ENCODE measurements around the gene ZNF212.

Gene ZNF212

GRCh38 chr7:149289262-149289661 is 49.8 kb downstream of the ZNF212 start:
- no peak for DNase-seq

- DNase-seq, result no peak
Measured at GRCh38 chr7:149289856-149290255, 50.4 kb downstream of the ZNF212 start.

GRCh38 chr7:149291036-149291780 is 51.8 kb downstream of the ZNF212 start:
- DNase-seq, result no peak

- no peak for DNase-seq
Measured at GRCh38 chr7:149291781-149292461, 52.5 kb downstream of the ZNF212 start.

DNA sequence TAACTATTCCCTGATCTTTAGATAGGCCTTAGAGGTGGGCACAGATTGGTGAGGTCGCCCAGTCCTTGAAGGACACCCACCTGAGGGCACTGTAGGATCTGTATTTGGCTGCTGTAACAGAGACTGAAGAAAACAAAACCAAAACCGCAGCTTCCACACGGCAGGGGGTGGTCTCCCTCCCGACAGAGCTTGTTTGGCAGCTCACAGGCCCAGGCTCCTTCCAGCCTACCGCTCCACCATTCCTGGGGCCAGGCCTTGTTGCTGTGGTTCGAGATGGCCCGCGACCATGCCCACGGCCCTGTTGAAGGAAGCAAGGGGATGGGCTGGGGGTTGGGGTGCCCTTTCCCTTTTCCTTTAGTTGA is 53.0 kb downstream of the ZNF212 start:
- no peak for DNase-seq

DNA sequence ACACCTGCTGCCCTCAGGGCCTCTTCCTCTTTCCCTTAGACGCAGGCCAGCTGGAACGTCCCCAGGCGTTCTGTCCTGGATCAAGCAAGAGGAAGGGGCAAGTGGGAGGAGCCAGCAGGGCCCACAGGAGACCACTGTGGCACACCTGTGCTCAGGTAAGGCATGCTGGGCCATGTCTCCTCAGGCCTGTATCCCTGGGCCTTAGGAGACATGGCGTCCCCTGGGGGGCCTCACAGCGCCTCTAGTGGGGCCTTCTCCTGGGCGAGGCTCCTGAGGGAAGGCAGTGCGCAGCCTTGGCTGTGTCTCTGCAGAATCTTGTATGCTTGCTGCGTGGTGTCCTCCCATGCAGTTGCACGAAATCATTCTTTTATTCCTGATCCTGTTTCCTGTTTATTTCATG is 53.9 kb downstream of the ZNF212 start:
- DNase-seq, result no peak

GRCh38 chr7:149293946-149294633 is 54.6 kb downstream of the ZNF212 start:
- no peak for DNase-seq

DNA sequence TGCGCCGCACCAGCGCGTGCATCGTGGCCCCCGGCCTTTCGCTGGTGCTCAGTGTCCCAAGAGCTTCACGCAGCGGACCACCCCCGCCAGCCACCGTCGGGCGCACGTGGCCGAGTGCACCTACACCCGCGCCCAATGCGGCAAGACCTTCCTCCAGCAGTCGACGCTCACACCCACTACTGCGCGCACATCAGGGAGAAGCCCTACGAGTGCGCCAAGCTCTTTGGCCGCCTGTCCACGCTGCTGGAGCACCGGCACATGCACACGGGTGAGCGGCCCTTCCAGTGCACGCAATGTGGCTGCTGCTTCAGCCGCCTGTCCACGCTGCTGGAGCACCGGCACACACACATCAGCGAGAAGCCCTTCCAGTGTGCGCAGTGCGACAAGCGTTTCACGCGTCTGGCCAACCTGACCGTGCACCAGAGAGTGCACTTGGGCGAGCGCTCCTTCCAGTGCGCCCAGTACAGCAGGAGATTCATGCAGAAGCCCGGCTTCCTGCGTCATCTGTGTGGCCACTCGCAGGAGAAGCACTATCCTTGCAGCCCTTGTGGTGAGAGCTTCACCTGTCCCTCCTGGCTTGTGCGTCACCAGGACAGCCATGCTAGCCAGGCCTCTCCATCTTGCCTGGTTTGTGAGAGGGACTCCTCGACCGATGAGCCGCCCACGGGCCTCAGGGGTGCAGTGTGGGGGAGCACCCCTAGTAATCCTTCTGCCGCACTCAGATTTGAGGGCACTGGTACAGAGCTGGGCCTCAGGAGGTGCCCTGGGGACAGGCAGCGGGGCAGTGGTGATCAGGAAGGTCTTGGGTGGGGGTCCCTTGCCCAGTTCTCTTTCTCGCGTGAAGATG is 55.4 kb downstream of the ZNF212 start:
- no peak for DNase-seq

DNA sequence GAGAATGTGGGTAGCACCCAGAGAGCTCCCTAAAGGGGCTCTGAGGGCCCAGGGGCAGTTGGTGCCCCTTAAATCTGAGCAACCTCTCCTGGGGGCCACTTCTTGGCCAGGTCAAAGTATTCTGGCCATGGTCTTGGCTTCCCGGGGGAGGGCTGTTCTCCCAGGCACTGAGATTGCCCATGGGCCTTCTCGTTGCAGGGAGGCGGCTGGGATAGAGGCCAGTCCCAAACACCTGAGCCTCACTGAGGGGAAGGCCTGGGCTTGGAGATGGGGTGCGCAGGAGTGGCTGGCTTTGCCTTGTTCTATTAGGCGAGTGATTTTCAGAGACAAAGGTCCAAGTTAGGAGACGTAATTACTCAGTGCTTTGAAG is 56.0 kb downstream of the ZNF212 start:
- DNase-seq, result no peak

DNA sequence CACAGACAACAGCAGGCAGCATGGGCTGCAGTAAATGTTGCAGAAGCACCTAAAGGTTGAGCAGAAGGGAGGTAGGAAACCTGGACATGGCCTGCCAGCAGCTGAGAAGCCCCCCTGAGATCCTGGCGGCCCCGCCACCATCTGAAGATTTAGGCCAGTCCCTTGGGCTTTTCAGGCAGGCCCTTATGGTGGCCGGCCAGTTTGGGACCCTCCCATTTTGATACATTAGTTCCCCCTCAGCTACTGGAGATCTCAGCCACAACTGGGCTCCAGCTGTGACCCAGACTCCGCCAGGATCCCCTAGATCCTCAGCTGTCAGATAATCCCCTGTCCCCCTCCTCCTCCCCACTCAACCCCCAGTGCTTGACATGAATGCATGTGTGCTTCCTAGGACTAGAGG is 56.9 kb downstream of the ZNF212 start:
- DNase-seq, result no peak

GRCh38 chr7:149297034-149297755 is 57.7 kb downstream of the ZNF212 start:
- no peak for DNase-seq

GRCh38 chr7:149300620-149301285 is 61.3 kb downstream of the ZNF212 start:
- DNase-seq, result no peak

DNA sequence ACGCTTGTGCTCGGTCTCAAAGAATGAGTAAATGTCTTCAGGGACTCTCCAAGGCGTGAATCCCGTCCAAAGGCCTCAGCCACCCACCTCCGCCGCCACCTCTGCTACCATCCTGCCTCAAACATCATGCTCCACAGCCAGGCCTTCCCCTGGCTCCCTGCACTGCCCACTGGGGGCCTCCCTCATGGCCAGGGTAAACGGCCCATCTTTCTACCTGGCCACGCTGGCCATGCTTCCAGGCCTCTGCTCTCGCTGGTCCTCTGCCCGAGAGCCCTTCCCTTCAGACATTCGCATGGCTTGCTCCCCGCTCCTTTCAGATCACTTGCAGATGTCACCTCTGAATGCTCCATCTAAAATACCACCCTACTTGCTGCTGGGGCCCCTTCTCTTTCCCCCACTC is 62.8 kb downstream of the ZNF212 start:
- DNase-seq, result no peak

- no peak for DNase-seq
Measured at GRCh38 chr7:149302865-149303264, 63.4 kb downstream of the ZNF212 start.

DNA sequence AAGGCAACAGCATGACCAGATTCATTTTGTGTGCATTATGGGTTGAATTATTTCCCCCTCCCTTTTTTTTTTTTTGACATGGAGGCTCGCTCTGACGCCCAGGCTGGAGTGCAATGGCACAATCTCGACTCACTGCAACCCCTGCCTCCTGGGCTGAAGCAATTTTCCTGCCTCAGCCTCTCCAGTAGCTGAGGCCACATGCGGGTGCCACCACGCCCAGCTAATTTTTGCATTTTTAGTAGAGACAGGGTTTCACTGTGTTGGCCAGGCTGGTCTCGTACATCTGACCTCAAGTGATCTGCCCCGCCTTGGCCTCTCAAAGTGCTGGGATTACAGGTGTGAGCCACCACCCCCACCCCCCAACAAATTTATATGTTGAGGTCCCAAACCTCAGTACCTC is 64.6 kb downstream of the ZNF212 start:
- DNase-seq, result no peak

Data from midbrain (tissue), 1 donor.